ENCODE measurements around the gene GRK6.
"Not testable (repeated sequence)": the region's sequence is repeated elsewhere in the genome, so short reads cannot be mapped to it uniquely, and the experiment has no call there.

Gene GRK6

DNA sequence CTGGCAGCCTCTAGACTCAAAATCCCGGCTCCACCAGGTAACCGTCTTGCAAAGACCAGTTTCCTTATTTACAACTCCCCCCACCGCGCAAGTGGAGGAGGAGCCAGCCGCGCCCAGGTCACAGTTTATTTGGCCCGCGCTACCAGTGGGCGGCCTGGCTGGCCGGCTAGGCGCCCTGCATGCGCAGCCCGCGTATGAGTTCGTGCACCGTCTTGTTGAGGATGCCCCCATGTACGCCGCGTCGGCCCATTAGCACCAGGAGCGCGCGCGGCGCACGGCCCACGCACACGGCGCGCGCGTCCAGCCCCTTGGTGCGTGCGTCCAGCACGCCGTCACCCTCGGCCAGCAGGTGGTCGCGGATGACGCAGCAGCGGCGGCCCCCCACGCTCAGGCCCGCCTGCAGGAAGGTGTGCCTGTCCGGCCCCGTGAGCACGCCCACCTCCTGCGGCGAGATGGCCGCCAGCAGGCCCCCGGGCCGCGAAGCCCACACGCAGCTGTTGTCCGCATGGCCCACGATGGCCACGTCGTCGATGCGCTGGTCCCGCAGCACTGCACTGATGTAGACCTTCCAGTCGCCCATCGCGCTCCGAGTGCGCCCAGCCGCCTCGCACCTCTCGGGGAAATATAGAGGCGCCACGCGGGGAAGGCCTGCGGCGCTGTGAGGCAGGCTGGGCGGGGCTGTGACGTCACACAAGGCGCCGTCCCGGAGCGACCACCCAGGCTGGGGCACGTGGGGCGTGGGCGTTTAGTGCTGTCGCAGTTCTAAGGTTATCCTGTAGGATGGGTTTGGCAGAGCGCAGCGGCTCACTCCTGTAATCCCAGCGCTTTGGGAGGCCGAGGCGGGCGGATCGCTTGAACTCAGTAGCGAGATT lies 26.2 kb upstream of the GRK6 start, which contains the start of gene PFN3:
Gene PFN3, minus strand, starts transcription at position 665 of the 872 bp plus-strand sequence. Its CDS starts 85 bp downstream, at position 580.
- no peak for DNase-seq

DNA sequence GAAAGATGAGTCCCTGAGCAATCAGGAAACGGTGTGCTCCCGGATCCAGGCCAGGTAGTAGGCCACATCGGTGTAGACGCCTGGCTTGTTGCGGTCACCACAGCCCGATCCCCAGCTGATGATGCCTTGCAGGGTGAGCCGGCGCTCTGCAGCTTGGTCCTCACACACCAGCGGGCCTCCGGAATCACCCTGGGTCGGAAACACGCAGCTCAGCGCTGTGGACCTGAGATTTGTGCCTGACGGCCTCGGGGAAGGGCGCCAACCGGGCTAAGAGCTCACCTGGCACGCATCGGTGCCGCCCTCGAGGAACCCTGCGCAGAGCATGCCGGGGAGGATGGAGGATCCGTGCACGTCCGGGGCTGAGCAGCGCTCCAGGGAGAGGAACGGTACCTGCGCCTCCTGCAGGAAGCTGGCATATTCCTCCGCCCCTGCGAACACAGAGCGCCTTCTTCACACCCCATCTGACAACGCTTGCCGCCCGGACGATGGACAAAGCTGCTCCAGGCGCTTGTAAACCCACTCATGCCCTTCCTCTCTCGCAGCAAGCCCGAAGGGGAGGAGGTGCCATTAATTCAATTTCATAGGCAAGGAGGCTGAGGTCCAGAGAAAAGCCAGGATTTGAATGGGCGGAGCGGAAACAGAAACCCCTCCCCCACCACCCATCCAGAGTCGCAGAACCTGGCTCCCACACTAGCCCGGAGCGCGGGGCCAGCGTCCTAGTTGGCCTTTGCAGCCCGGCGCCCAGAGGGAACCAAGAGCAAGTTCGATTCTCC lies 24.0 kb upstream of the GRK6 start:
- peak; percentile 51 to 67 (median 63) for DNase-seq

- DNase-seq: peak; percentile 35 to 60 (median 54)
Measured at GRCh38 chr5:177403102-177403791, 23.2 kb upstream of the GRK6 start.

DNA sequence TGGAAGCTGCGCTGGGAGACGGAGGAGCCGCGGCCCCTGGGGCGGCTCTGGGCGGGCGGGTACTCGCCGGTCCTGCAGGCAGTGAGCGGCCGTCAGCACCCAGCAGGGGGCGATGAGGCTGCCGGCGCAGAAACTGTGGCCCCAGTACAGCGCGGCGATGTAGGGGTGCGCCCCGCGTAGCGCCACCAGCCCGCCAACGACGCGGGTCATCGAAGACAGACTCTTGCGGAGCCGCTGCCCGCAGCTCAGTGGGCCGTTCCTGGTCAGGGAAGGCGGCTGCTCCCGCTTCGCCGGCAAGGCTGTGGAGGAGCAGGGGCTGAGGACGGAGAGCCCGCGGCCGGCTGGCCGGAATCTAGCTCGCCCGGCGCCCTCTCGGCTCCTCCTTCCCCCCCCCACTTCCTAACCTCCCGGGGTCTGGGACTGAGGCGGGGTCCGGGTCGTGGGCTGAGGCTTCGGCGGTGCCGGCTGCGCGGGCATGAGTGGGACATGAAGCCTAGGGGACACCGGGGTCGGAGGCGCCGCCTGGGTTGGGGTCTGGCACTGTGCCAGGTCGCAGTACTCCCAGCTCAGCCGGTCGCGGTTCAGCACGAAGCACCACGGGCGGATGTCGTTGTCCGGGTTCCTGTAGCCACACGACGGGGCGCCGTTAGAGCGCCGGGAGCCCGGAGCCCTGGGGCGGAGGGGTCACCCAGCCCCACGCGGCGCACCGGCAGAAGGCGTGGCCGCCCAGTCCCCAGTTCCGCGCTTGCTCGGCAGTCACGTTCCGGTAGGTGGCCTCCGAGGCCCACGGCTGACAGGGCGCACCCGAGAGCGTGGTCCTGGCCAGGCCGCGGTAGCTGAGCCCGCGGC lies 22.5 kb upstream of the GRK6 start:
- DNase-seq: peak; percentile 60 to 85 (median 74)

DNA sequence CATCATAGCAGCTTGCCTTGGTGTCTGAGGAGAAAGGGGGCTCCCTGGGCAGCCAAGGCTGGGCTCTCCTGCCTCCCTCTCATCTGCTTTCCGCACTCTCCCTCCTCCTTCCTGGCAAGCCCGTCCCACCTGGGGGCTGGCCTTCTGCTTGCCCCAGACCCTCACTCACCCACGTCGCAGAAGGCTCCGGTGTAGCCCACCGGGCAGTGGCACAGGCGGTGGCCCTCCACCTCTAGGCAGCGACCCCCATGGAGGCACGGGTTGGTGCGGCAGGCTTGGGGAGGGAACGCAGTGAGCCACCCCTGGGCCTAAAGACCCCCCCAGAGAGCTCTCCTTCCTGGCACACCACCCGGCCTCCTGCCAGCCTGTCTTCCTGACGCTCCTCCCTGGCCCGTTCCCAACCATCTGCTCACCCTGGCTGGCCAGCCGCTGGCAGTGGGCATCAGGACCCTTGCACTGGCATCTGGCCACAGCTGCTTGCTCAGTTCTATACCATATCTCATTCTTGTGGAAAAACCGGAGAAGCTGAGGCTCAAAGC lies 21.8 kb upstream of the GRK6 start:
- no peak for DNase-seq

DNA sequence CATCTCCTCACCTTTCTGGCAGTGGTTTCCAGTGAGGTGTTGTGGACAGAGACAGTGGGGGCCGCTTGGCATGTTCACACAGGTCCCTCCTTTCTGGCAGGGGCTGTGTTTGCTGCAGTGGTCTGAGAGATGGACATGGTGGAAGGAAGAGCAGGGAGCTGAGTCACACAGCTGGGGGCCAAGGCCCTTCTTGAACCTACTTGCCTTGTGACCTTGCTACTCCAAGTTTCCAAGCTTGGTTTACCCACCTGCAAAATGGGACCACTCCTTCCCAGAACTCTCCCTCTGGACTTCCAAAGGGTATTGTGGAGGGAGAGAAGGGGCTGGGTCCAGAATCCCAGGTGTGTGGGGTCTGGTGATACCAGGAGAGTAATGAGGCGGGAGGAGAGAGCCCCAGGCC lies 21.2 kb upstream of the GRK6 start:
- DNase-seq: no peak

GRCh38 chr5:177405805-177406204 lies 20.7 kb upstream of the GRK6 start:
- no peak for DNase-seq

- no peak for DNase-seq
Measured at GRCh38 chr5:177409043-177409801, 17.3 kb upstream of the GRK6 start, which contains the start of gene F12. F12 (minus strand) TSS chr5:177409564; CDS start chr5:177409527, 37 bp downstream.

GRCh38 chr5:177410575-177410974 lies 15.9 kb upstream of the GRK6 start:
- no peak for DNase-seq

DNA sequence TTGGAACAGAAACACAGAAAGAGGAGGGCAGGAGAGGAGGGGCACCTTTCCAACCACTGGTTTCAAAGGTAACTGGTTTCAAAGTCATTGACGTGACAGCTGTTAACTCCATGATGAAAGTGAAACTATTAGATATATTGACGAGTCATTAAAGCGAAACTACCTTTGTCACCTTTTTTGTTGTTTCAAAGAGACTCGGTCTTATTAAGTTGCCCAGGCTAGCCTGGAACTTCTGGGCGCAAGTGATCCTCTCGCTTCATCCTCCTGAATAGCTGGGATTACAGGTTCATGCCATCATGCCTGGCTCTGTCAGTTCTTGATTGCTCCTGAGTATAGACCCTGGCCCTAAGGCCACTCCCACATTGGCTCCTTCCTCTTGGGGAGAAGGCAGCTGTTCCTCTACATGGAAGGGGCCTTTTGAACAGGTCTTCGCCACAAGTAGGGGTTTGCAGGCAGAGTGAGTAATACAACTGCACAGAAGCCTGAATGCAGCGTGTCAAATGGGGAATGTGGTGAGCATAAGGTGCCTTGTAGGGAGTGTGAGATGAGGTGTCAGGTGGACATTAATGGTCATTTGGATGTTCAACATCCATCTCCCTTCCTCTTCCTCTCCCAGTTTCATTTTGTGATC lies 13.8 kb upstream of the GRK6 start:
- no peak for DNase-seq

- no peak for DNase-seq
Measured at GRCh38 chr5:177414481-177414880, 12.0 kb upstream of the GRK6 start.

DNA sequence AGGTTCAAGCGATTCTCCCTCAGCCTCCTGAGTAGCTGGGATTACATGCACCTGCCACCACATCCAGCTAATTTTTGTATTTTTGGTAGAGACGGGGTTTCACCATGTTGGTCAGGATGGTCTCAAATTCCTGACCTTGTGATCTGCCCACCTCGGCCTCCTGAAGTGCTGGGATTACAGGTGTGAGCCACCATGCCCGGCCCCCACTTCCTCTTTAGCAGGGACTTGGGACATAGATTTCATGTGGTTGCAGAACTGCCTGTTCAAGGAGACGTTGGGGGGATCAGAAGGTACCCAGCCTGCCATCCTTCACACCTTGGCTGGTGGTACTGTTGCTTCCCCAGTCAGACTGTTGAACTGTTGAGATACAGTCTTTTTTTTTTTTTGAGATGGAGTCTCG lies 9.4 kb upstream of the GRK6 start:
- not testable (repeated sequence) for DNase-seq

DNA sequence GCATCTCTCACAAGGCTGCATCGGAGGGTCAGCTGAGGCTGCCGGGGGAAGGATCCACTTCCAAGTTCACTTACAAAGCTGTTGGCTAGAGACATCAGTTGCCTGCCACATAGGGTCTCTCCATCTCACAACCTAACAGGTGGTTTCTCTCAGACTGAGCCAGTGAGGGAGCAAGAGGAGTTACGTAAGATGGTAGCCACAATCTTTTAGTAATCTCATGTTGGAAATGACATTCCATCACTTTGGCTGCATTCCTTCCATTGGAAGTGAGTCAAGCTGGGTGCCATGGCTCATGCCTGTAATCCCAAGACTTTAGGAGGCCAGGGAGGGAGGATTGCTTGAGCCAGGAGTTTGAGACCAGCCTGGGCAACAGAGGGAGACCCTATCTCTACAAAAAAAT lies 7.4 kb upstream of the GRK6 start:
- DNase-seq: no peak

- DNase-seq: not testable (repeated sequence)
Measured at GRCh38 chr5:177420472-177420871, 6.0 kb upstream of the GRK6 start.

GRCh38 chr5:177421062-177421798 lies 5.2 kb upstream of the GRK6 start:
- DNase-seq: no peak

DNA sequence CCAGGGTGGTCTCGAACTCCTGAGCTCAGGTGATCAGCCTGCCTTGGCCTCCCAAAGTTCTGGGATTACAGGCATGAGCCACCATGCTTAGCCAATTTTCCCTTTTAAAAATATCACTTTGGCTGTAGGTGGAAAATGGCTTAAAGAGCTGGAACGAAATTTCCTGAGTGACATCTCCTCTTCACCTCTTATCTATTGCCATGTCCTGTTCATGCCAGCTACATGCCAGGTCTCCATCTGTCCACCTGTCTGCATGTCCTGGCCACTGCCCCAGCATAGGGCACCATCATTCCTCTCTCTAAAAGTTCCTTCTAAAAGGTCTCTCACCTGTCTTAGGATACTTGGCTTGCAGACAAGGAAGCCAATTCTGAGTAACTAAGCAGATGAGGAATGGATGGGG lies 2.8 kb upstream of the GRK6 start:
- no peak for DNase-seq

- no peak for DNase-seq
Measured at GRCh38 chr5:177425196-177425800, 1.2 kb upstream of the GRK6 start.

DNA sequence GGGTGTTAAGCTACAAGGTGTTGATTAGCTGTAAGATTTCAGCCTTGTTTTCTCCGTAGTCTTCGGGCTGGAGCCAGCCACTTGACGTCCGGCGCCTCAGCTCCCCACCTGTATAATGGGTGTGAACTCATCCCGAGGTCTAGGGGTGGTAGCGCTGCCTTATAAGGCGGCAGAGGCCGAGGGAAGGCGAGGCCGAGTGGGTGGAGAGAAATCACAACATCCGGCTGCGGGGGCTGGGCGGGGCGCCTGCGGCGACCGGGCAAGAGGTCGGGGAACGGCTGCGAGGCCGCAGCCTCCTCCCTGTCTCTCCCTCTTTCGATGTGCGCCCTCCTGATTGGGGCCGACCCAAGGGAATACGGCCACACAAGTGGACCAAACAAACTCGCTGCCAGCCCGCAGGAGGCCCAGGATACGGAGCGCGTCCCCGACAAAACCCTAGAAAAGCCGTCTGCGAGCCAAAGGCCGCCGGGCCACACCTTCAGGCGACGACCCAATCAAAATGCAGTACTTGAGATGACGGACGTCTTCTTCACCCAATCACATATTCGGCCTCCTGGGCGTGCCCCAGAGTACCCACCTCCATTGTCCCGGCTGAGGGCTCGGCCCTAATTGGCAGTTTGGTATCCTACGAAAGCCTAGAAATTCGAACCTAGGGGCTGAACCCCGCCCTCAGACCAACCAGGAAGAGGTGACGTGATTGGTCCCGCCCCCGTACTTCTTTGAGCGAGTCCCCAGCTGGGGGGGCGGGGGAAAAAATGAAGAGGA lies 493 bp upstream of the GRK6 start:
- peak; percentile 97 to 100 (median 100) for DNase-seq
